ENCODE measurements around the gene MAD2L1. TPM values are rescaled to one million over a fixed set of nuclear protein-coding genes. Genes with fewer than 3 reads are reported as not detected.

Gene MAD2L1
- 40.8 to 64.3 TPM (median 42.0 TPM) in 5 replicates for total RNA-seq (2022; extraction: Qiagen RNA extraction)

DNA sequence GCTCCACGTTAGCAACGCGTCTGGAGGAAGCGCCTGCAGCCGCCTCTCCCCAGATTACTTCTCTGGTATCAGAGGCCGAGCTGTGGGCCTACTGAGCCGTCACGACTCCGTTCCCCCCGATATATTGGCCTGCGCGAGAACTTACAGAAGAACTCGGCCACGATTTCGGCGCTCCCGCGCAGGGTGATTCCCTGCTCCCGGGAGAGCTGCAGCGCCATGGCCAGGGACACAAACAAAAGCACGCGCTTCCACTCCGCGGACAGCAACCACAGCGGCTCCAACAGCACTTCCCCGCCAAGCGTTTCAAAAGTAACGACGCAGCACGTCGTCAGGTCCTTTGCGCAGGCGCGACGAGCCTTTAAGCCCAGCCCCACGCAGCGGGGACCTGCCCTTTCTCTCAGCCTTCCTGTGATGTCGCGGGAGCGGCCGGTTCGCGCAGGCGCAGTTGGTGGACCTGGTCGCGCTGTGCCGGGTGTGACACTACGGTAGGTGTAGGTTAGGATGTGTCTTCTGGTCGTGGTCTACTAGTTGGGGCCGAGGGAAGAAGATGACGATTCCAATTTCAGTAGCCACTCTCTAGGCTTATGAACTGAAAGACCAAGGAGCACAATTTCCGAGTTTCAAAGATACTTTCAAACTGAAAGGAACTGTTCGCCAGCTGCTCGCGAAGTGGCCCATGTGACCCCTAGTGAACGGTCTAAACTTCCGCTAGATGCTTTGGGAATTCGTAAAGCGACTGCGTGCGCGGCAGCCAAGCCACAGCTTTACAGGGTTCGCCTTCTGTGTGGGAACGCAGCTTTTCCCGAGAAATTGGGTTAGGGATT lies at the start of gene MAD2L1:
MAD2L1 (minus strand) TSS at position 332 of the 824 bp plus-strand sequence; CDS start at position 218, 114 bp downstream.

